H9 (cell line): ENCODE data around the gene LPCAT1. TPM values are rescaled to one million over a fixed set of nuclear protein-coding genes. Genes with fewer than 3 reads are reported as not detected.

Experiments used
- DNase-seq: peaks from one replicate; pipeline ENCODE4 v3.0.0-alpha.2; 2017
- H2AFZ ChIP-seq: one replicate; pipeline ENCODE4 v1.6.1; 2013; ENCODE audit warnings: mild to moderate bottlenecking, low read length, control low read depth, moderate library complexity
- H2AK5ac ChIP-seq: 2 replicates; pipeline ENCODE4 v1.6.1; 2013; ENCODE audit warnings: low read length, control low read depth, mixed read lengths; ENCODE audit not compliant: insufficient read length
- H2BK120ac ChIP-seq: one replicate; pipeline ENCODE4 v1.6.1; 2013; ENCODE audit warnings: low read depth, mild to moderate bottlenecking, low read length, control low read depth, inconsistent platforms; ENCODE audit not compliant: poor library complexity, severe bottlenecking
- H2BK12ac ChIP-seq: 2 replicates; pipeline ENCODE4 v1.6.1; 2013; ENCODE audit warnings: low read length, control low read depth, mixed read lengths, low read depth; ENCODE audit not compliant: insufficient read length
- H2BK15ac ChIP-seq: 2 replicates; pipeline ENCODE4 v1.6.1; 2013; ENCODE audit warnings: low read depth, low read length, control low read depth
- H2BK20ac ChIP-seq: one replicate; pipeline ENCODE4 v1.6.1; 2013; ENCODE audit warnings: low read depth, mild to moderate bottlenecking, low read length, control low read depth, inconsistent platforms; ENCODE audit not compliant: poor library complexity, severe bottlenecking
- H2BK5ac ChIP-seq: 2 replicates; pipeline ENCODE4 v1.6.1; 2013; ENCODE audit warnings: low read length, control low read depth, mixed read lengths; ENCODE audit not compliant: insufficient read length
- H3K14ac ChIP-seq: 2 replicates; pipeline ENCODE4 v1.6.1; 2013; ENCODE audit warnings: low read length, control low read depth; ENCODE audit not compliant: insufficient read depth
- H3K18ac ChIP-seq: 2 replicates; pipeline ENCODE4 v1.6.1; 2013; ENCODE audit warnings: low read depth, mild to moderate bottlenecking, mixed read lengths, low read length, control low read depth; ENCODE audit not compliant: insufficient read length
- H3K23ac ChIP-seq: 2 replicates; pipeline ENCODE4 v1.6.1; 2013; ENCODE audit warnings: low read length, control low read depth, mixed read lengths, low read depth; ENCODE audit not compliant: insufficient read length
- H3K23me2 ChIP-seq: 2 replicates; pipeline ENCODE4 v1.6.1; 2013; ENCODE audit warnings: low read depth, mild to moderate bottlenecking, mixed read lengths, low read length, control low read depth; ENCODE audit not compliant: insufficient read length, poor library complexity, severe bottlenecking
- H3K27ac ChIP-seq: 2 replicates; pipeline ENCODE4 v1.5.1; 2013; ENCODE audit warnings: low read length, control low read depth, mixed read lengths, low read depth; ENCODE audit not compliant: insufficient read length
- H3K27me3 ChIP-seq: 2 replicates; pipeline ENCODE4 v1.6.1; 2013; ENCODE audit warnings: low read length, control low read depth, inconsistent platforms; ENCODE audit not compliant: insufficient read depth
- H3K4ac ChIP-seq: 2 replicates; pipeline ENCODE4 v1.6.1; 2013; ENCODE audit warnings: low read depth, mild to moderate bottlenecking, control low read depth, inconsistent platforms, low read length, moderate library complexity
- H3K4me1 ChIP-seq: 2 replicates; pipeline ENCODE4 v1.6.1; 2013; ENCODE audit warnings: low read length, control low read depth, inconsistent platforms; ENCODE audit not compliant: insufficient read depth
- H3K4me2 ChIP-seq: 2 replicates; pipeline ENCODE4 v1.6.1; 2013; ENCODE audit warnings: low read length, control low read depth, mixed read lengths; ENCODE audit not compliant: insufficient read length, insufficient read depth
- H3K56ac ChIP-seq: 2 replicates; pipeline ENCODE4 v1.6.1; 2013; ENCODE audit warnings: low read depth, mild to moderate bottlenecking, mixed read lengths, low read length, control low read depth; ENCODE audit not compliant: insufficient read length
- H3K79me1 ChIP-seq: 2 replicates; pipeline ENCODE4 v1.6.1; 2013; ENCODE audit warnings: low read depth, mild to moderate bottlenecking, moderate library complexity, low read length, control low read depth, inconsistent platforms; ENCODE audit not compliant: insufficient read depth, poor library complexity, severe bottlenecking
- H3K79me2 ChIP-seq: 2 replicates; pipeline ENCODE4 v1.6.1; 2013; ENCODE audit warnings: low read length, control low read depth, inconsistent platforms; ENCODE audit not compliant: insufficient read depth
- H3K9ac ChIP-seq: 2 replicates; pipeline ENCODE4 v1.6.1; 2013; ENCODE audit warnings: low read length, control low read depth, mixed read lengths; ENCODE audit not compliant: insufficient read length; ENCODE audit errors: extremely low read depth
- H3K9me3 ChIP-seq: one replicate; pipeline ENCODE4 v1.6.1; 2013; ENCODE audit warnings: low read depth, low read length, inconsistent platforms; ENCODE audit not compliant: control insufficient read depth
- H3T11ph ChIP-seq: one replicate; pipeline ENCODE4 v1.6.1; 2013; ENCODE audit warnings: mild to moderate bottlenecking, low read length, control low read depth, inconsistent platforms
- H4K20me1 ChIP-seq: one replicate; pipeline ENCODE4 v1.6.1; 2013; ENCODE audit not compliant: control insufficient read depth, insufficient read length, insufficient read depth
- H4K5ac ChIP-seq: 2 replicates; pipeline ENCODE4 v1.6.1; 2013; ENCODE audit warnings: low read depth, mild to moderate bottlenecking, mixed read lengths, low read length, control low read depth; ENCODE audit not compliant: insufficient read length
- H4K8ac ChIP-seq: replicated peaks from 2 replicates; pipeline ENCODE4 v1.6.1; 2013; ENCODE audit warnings: low read length, control low read depth, mixed read lengths, low read depth; ENCODE audit not compliant: insufficient read length
- H4K91ac ChIP-seq: 2 replicates; pipeline ENCODE4 v1.6.1; 2013; ENCODE audit warnings: low read depth, mild to moderate bottlenecking, moderate library complexity, mixed read lengths, low read length, control low read depth; ENCODE audit not compliant: insufficient read length
- H3K27ac Mint-ChIP-seq, 3 experiments: 2 replicates in 2 of 3; 3 replicates in 1 of 3; pipeline ENCODE4 v1.8.0; 2020 to 2021; ENCODE audit warnings: mixed read lengths in 3 of 3, mild to moderate bottlenecking in 1 of 3, moderate library complexity in 1 of 3
- H3K27me3 Mint-ChIP-seq: 2 replicates; pipeline ENCODE4 v1.8.0; 2021; ENCODE audit warnings: low read depth, mild to moderate bottlenecking, moderate library complexity, mixed read lengths
- H3K36me3 Mint-ChIP-seq, 3 experiments: 2 replicates in 2 of 3; 3 replicates in 1 of 3; pipeline ENCODE4 v1.8.0; 2020 to 2021; ENCODE audit warnings: low read depth in 3 of 3, mixed read lengths in 3 of 3; ENCODE audit not compliant: insufficient read depth in 1 of 3
- H3K4me1 Mint-ChIP-seq, 2 experiments: 2 replicates each; pipeline ENCODE4 v1.8.0; 2020; ENCODE audit warnings: mixed read lengths in 2 of 2
- H3K4me3 Mint-ChIP-seq, 2 experiments: 2 replicates in 1 of 2; 3 replicates in 1 of 2; pipeline ENCODE4 v1.8.0; 2020 to 2021; ENCODE audit warnings: mild to moderate bottlenecking in 2 of 2, mixed read lengths in 2 of 2, moderate library complexity in 1 of 2
- H3K9me3 Mint-ChIP-seq, 2 experiments: 2 replicates in 1 of 2; 3 replicates in 1 of 2; pipeline ENCODE4 v1.8.0; 2020; ENCODE audit warnings: mild to moderate bottlenecking in 2 of 2, mixed read lengths in 2 of 2, moderate library complexity in 1 of 2
- CTCF ChIP-seq: fragments of 200-600 bp; sonication (generic); conservative IDR thresholded peaks from 3 replicates; pipeline ENCODE4 v1.8.0; 2021; ENCODE audit warnings: antibody characterized with exemption, mild to moderate bottlenecking
- WGBS: extraction: QIAGEN DNeasy Blood & Tissue Kit; methylation state at CpG from one replicate; pipeline ENCODE4 v1.1.7; 2013; ENCODE audit warnings: missing lambda C conversion rate, low lambda C conversion rate, mixed read lengths; ENCODE audit not compliant: insufficient read length; ENCODE audit errors: extremely low coverage; 5-methylcytosine and 5-hydroxymethylcytosine counted together
- total RNA-seq: library from RNA; stranded (reverse); gene quantifications from 2 replicates; pipeline ENCODE4 v1.2.1, GENCODE V29; 2021

Gene LPCAT1
- total RNA-seq, 1 experiment from 2014 or later: 231 TPM

DNA sequence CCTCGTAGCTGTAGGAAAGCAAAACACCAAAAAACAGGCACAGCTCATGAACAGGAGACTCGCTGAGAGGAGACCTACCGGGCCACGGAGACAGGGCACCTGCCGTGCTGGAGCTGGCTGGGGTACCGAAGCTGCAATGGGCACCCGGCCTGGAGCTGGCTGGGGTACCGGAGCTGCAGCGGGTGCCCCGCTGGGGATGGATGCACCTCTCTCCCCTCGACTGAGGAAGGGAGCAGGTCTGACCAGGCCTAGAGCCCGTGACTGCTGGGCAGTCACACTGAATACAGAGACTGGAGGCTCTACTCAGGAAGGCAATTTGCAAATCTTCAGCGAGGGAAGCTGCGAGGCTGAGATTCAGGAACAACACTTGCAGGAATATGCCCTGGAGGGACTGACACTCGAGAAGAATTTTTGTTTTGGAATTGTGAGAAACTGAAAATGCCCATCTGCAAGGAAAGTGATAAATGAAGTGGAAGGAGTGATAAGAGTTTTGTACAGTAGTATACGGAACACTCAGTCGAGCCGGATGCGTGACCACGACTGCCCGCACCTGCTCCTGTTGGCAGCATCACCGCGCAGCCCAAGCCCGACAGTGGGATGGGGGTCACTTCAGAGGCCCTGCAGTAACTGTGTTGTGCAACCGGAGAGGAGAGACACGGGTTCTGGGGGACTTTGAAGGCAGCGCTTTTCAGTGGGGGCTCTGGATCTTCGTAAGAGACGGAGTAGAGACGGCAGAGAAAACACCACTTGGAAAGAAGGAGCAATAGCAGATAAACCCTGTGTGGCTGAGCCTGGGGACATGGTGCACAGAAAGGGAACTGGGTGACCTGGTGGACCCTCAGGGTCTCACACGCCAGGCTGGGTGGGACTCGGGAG is 27.9 kb upstream of the LPCAT1 start:
- H3T11ph ChIP-seq: no peak overlapping the region

More for the DNA sequence above, 27.9 kb upstream of the LPCAT1 start:
- Histone ChIP-seq H2AFZ (no peak overlapping the region), H2BK15ac (no peak overlapping the region), H3K23me2 (no peaks in the 10 kb centered on the region), H3K56ac (no peak overlapping the region), H3K27ac (no peak overlapping the region), H3K4me2 (no peak overlapping the region), H4K20me1 (no peaks in the 10 kb centered on the region), H2BK120ac (no peak overlapping the region), H3K79me2 (no peaks in the 10 kb centered on the region), H3K4ac (no peak overlapping the region), H3K4me1 (no peaks in the 10 kb centered on the region), H3K79me1 (no peaks in the 10 kb centered on the region), H2BK20ac (no peak overlapping the region), H2AK5ac (no peak overlapping the region), H4K91ac (no peak overlapping the region), H2BK12ac (no peak overlapping the region), H3K23ac (no peak overlapping the region), H3K14ac (no peak overlapping the region; the same call in 1 of the 2 replicates), H3K9ac (no peak overlapping the region), H2BK5ac (no peak overlapping the region), H3K18ac (no peak overlapping the region), H4K8ac (no peak overlapping the region), H3K27me3 (no peaks in the 10 kb centered on the region), H3K9me3 (no peaks in the 10 kb centered on the region), H4K5ac (no peak overlapping the region)
- no CpG with 5 or more reads among the region's 32 CpGs for WGBS
- H3K27me3 Mint-ChIP-seq: peaks cover 18% of the 10 kb centered on the region
- TF ChIP-seq CTCF: no peak
- no peaks in the 10 kb centered on the region for H3K36me3 Mint-ChIP-seq
- no peak for DNase-seq
- no peak overlapping the region for H3K4me3 Mint-ChIP-seq
- peaks cover 4 to 6% of the 10 kb centered on the region in 2 experiments; a peak in 2 of 4 replicates for H3K4me1 Mint-ChIP-seq
- no peaks in the 10 kb centered on the region for H3K9me3 Mint-ChIP-seq
- H3K27ac Mint-ChIP-seq: no peak overlapping the region; a peak in 1 of 7 replicates
